GM18867 (cell line): ENCODE data around the gene PPIF.

Experiments used
- ATAC-seq: cut with Tn5 transposase; IDR thresholded peaks from one replicate; pipeline ENCODE4 v1.9.1; 2021; ENCODE audit warnings: mild to moderate bottlenecking, moderate library complexity; ENCODE audit not compliant: unreplicated experiment

The PPIF gene

GRCh38 chr10:79367426-79368189 lies 20.3 kb downstream of the PPIF start:
- no peak for ATAC-seq

GRCh38 chr10:79372871-79373270 lies 25.6 kb downstream of the PPIF start:
- no peak for ATAC-seq

- no peak for ATAC-seq
Measured at GRCh38 chr10:79374312-79375191, 27.3 kb downstream of the PPIF start.

GRCh38 chr10:79375321-79376077 lies 28.2 kb downstream of the PPIF start:
- no peak for ATAC-seq

GRCh38 chr10:79376078-79376628 lies 28.9 kb downstream of the PPIF start:
- no peak for ATAC-seq

GRCh38 chr10:79376751-79377556 lies 29.7 kb downstream of the PPIF start:
- no peak for ATAC-seq

- ATAC-seq = no peak
Measured at GRCh38 chr10:79377557-79378382, 30.5 kb downstream of the PPIF start.

- no peak for ATAC-seq
Measured at GRCh38 chr10:79378383-79378646, 31.0 kb downstream of the PPIF start.

- ATAC-seq = no peak
Measured at GRCh38 chr10:79378647-79379511, 31.6 kb downstream of the PPIF start.

- ATAC-seq = no peak
Measured at GRCh38 chr10:79379512-79380124, 32.3 kb downstream of the PPIF start.

GRCh38 chr10:79380125-79380945 lies 33.1 kb downstream of the PPIF start:
- no peak for ATAC-seq

- ATAC-seq = no peak
Measured at GRCh38 chr10:79380946-79381721, 33.9 kb downstream of the PPIF start.

GRCh38 chr10:79381804-79382221 lies 34.5 kb downstream of the PPIF start:
- ATAC-seq = no peak

- no peak for ATAC-seq
Measured at GRCh38 chr10:79382491-79382941, 35.2 kb downstream of the PPIF start.

- ATAC-seq = no peak
Measured at GRCh38 chr10:79383974-79384606, 36.8 kb downstream of the PPIF start.

- no peak for ATAC-seq
Measured at GRCh38 chr10:79384773-79385391, 37.6 kb downstream of the PPIF start.
